ENCODE measurements around the gene SPTB.

SPTB gene

GRCh38 chr14:64879635-64880220 is at the start of gene SPTB:
SPTB (minus strand) TSS chr14:64879907; CDS start chr14:64823094, 56,813 bp downstream.
- Histone ChIP-seq H3K9ac (ENCODE audit: low read length) (peak within 1 kb of the TSS; percentile 67), H3K36me3 (ENCODE audit: low read length) (no peaks in the 10 kb centered on the region), H3K4me2 (ENCODE audit: low read depth, low read length, poor library complexity, severe bottlenecking) (peak within 1 kb of the TSS; percentile 96), H3K27me3 (ENCODE audit: low read length) (no peaks in the 10 kb centered on the region), H4K20me1 (ENCODE audit: low read depth, low read length) (no peaks in the 10 kb centered on the region), H3F3A (ENCODE audit: insufficient read depth) (no peaks in the 10 kb centered on the region), H3K79me2 (ENCODE audit: insufficient read depth, low read length) (no peaks in the 10 kb centered on the region), H3K27ac (ENCODE audit: low read depth, low read length) (no peak within 1 kb of the TSS), H2AFZ (ENCODE audit: low read depth, low read length, severe bottlenecking) (peak within 1 kb of the TSS; percentile 100), H3K9me3 (ENCODE audit: insufficient read depth, low read length) (no peaks in the 10 kb centered on the region), H3K4me3 (ENCODE audit: insufficient read depth, low read length, poor library complexity, severe bottlenecking) (peak within 1 kb of the TSS; percentile 92), H3K9me2 (replicated peaks; ENCODE audit: insufficient read depth, low read length) (no peaks in the 10 kb centered on the region)
- TF ChIP-seq EZH2phosphoT487 (conservative IDR thresholded peaks at IDR 0.05; ENCODE audit: low read length) = no peak
- TF ChIP-seq CTCF (IDR thresholded peaks at IDR 0.05; ENCODE audit: insufficient read depth, low read length, poor library complexity, severe bottlenecking) = no peak

- Histone ChIP-seq H3K4me3 (ENCODE audit: insufficient read depth, low read length, poor library complexity, severe bottlenecking) (no peak overlapping the region), H3K9me2 (replicated peaks; ENCODE audit: insufficient read depth, low read length) (no peaks in the 10 kb centered on the region), H4K20me1 (ENCODE audit: low read depth, low read length) (no peaks in the 10 kb centered on the region), H2AFZ (ENCODE audit: low read depth, low read length, severe bottlenecking) (no peak overlapping the region), H3F3A (ENCODE audit: insufficient read depth) (no peaks in the 10 kb centered on the region), H3K9me3 (ENCODE audit: insufficient read depth, low read length) (no peaks in the 10 kb centered on the region), H3K79me2 (ENCODE audit: insufficient read depth, low read length) (peaks cover 27% of the 10 kb centered on the region), H3K27ac (ENCODE audit: low read depth, low read length) (no peak overlapping the region), H3K27me3 (ENCODE audit: low read length) (no peaks in the 10 kb centered on the region), H3K36me3 (ENCODE audit: low read length) (peaks cover 52% of the 10 kb centered on the region), H3K4me2 (ENCODE audit: low read depth, low read length, poor library complexity, severe bottlenecking) (no peak overlapping the region), H3K9ac (ENCODE audit: low read length) (no peak overlapping the region)
- TF ChIP-seq CTCF (IDR thresholded peaks at IDR 0.05; ENCODE audit: insufficient read depth, low read length, poor library complexity, severe bottlenecking) (no peak), EZH2phosphoT487 (conservative IDR thresholded peaks at IDR 0.05; ENCODE audit: low read length) (no peak)
These were observed 49.3 kb upstream of the SPTB start for GRCh38 chr14:64929014-64929359.

GRCh38 chr14:64928239-64929013 is 48.7 kb upstream of the SPTB start:
- Histone ChIP-seq H3K9me2 (replicated peaks; ENCODE audit: insufficient read depth, low read length) (no peaks in the 10 kb centered on the region), H3K36me3 (ENCODE audit: low read length) (peaks cover 54% of the 10 kb centered on the region), H3K4me3 (ENCODE audit: insufficient read depth, low read length, poor library complexity, severe bottlenecking) (no peak overlapping the region), H3K9ac (ENCODE audit: low read length) (no peak overlapping the region), H3F3A (ENCODE audit: insufficient read depth) (0 out of 2 replicates have a peak, but pooled peaks cover 5% of the 10 kb centered on the region), H3K27me3 (ENCODE audit: low read length) (no peaks in the 10 kb centered on the region), H3K9me3 (ENCODE audit: insufficient read depth, low read length) (no peaks in the 10 kb centered on the region), H4K20me1 (ENCODE audit: low read depth, low read length) (no peaks in the 10 kb centered on the region), H3K79me2 (ENCODE audit: insufficient read depth, low read length) (peaks cover 32% of the 10 kb centered on the region), H3K27ac (ENCODE audit: low read depth, low read length) (no peak overlapping the region), H3K4me2 (ENCODE audit: low read depth, low read length, poor library complexity, severe bottlenecking) (no peak overlapping the region), H2AFZ (ENCODE audit: low read depth, low read length, severe bottlenecking) (no peak overlapping the region)
- TF ChIP-seq CTCF (IDR thresholded peaks at IDR 0.05; ENCODE audit: insufficient read depth, low read length, poor library complexity, severe bottlenecking) (no peak), EZH2phosphoT487 (conservative IDR thresholded peaks at IDR 0.05; ENCODE audit: low read length) (no peak)

Data from SU-DHL-6 (cell line).